ENCODE measurements around the gene CCDC170.

- TF ChIP-seq REST (IDR thresholded peaks at IDR 0.05) (no peak), CTCF (IDR thresholded peaks at IDR 0.05; ENCODE audit: low read depth, low read length, missing input control) (no peak), SP1 (IDR thresholded peaks at IDR 0.05) (no peak), TAF1 (conservative IDR thresholded peaks at IDR 0.05) (no peak), EGR1 (IDR thresholded peaks at IDR 0.05; ENCODE audit: low read depth in 2 of 2) (no peak), JUND (IDR thresholded peaks at IDR 0.05) (no peak), ATF3 (IDR thresholded peaks at IDR 0.05) (no peak), YY1 (IDR thresholded peaks at IDR 0.05) (no peak), ZBTB33 (IDR thresholded peaks at IDR 0.05) (no peak)
- TF ChIP-seq, protein P1, sequence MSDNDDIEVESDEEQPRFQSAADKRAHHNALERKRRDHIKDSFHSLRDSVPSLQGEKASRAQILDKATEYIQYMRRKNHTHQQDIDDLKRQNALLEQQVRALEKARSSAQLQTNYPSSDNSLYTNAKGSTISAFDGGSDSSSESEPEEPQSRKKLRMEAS (IDR thresholded peaks at IDR 0.05), result no peak
Measured at GRCh38 chr6:151661509-151661908, 167.7 kb downstream of the CCDC170 start.
